CD4-positive, alpha-beta memory T cell (primary cell): ENCODE data around the gene DOCK4. TPM values are rescaled to one million over a fixed set of nuclear protein-coding genes. Genes with fewer than 3 reads are reported as not detected.
A peak's percentile ranks its signal among the peaks of the same experiment; 100 is the strongest.

Source experiments
- CTCF ChIA-PET: fragments of 350-600 bp; sonication (Branson Sonifier 250); formaldehyde crosslinking; loops from one replicate; lab custom pipeline; 2021; ENCODE audit warnings: inconsistent platforms; ENCODE audit not compliant: partially characterized antibody; lab: Charles Lee
- POLR2A ChIA-PET: fragments of 350-600 bp; sonication (Branson Sonifier 250); formaldehyde crosslinking; loops from one replicate; lab custom pipeline; 2021; ENCODE audit not compliant: partially characterized antibody; lab: Charles Lee
- DNase-seq, 5 donors: peaks; one replicate each; pipeline versions ENCODE4 v3.0.0 to v3.0.0-alpha.2; 2020 to 2022; ENCODE audit warnings: mixed read lengths in 1 of 5
- H3K27ac ChIP-seq: one replicate; pipeline ENCODE4 v1.7.0; 2013; ENCODE audit warnings: low read depth, low read length
- H3K27me3 ChIP-seq: 2 replicates; pipeline ENCODE4 v1.7.0; 2013; ENCODE audit warnings: mild to moderate bottlenecking, low read length, moderate library complexity; ENCODE audit not compliant: insufficient read depth
- H3K36me3 ChIP-seq: 2 replicates; pipeline ENCODE4 v1.7.0; 2013; ENCODE audit warnings: mild to moderate bottlenecking, low read length, moderate library complexity; ENCODE audit not compliant: insufficient read depth
- H3K4me1 ChIP-seq: 2 replicates; pipeline ENCODE4 v1.7.0; 2013; ENCODE audit warnings: mild to moderate bottlenecking, low read length, moderate library complexity; ENCODE audit not compliant: insufficient read depth
- H3K4me3 ChIP-seq, 2 donors: one replicate each; pipeline ENCODE4 v1.7.0; 2013; ENCODE audit warnings: low read length in 2 of 2, mild to moderate bottlenecking in 1 of 2
- H3K9me3 ChIP-seq, 2 donors: one replicate each; pipeline ENCODE4 v1.7.0; 2013; ENCODE audit warnings: low read length in 2 of 2, control low read depth in 1 of 2; ENCODE audit not compliant: control insufficient read depth in 1 of 2
- H3K27ac Mint-ChIP-seq, 7 donors: one replicate each; pipeline ENCODE4 v1.8.0; 2020 to 2021; ENCODE audit warnings: mixed read lengths in 7 of 7, mild to moderate bottlenecking in 6 of 7, inconsistent platforms in 3 of 7, moderate library complexity in 3 of 7
- H3K27me3 Mint-ChIP-seq, 2 donors: one replicate each; pipeline ENCODE4 v1.8.0; 2020 to 2021; ENCODE audit warnings: mixed read lengths in 2 of 2
- H3K36me3 Mint-ChIP-seq, 2 donors: one replicate each; pipeline ENCODE4 v1.8.0; 2020 to 2021; ENCODE audit warnings: mixed read lengths in 2 of 2, inconsistent platforms in 1 of 2, mild to moderate bottlenecking in 1 of 2
- H3K4me1 Mint-ChIP-seq, 4 donors: one replicate each; pipeline ENCODE4 v1.8.0; 2020 to 2021; ENCODE audit warnings: mixed read lengths in 4 of 4, mild to moderate bottlenecking in 1 of 4
- H3K4me3 Mint-ChIP-seq, 8 donors: one replicate each; pipeline ENCODE4 v1.8.0; 2020 to 2021; ENCODE audit warnings: mixed read lengths in 8 of 8, mild to moderate bottlenecking in 7 of 8, moderate library complexity in 6 of 8, inconsistent platforms in 3 of 8
- H3K9me3 Mint-ChIP-seq, 8 donors: one replicate each; pipeline ENCODE4 v1.8.0; 2020 to 2021; ENCODE audit warnings: mixed read lengths in 8 of 8, mild to moderate bottlenecking in 5 of 8, inconsistent platforms in 3 of 8, moderate library complexity in 1 of 8
- intact Hi-C: fragments of 100-400 bp; cut with micrococcal nuclease; formaldehyde crosslinking; loops from one replicate; pipeline ENCODE4 v1.15.1; 2023
- polyA plus RNA-seq, 2 donors: library from polyadenylated mRNA; unstranded; fragments of 300-500 nt; fragmentation: Illumina TruSeq; gene quantifications; one replicate each; pipeline ENCODE4 v1.2.3, GENCODE V29; 2021
- total RNA-seq, 2 experiments: library from RNA; stranded (reverse); gene quantifications; one replicate each; pipeline ENCODE4 v1.2.3, GENCODE V29; 2021

The DOCK4 gene
- total and polyA plus RNA-seq, 4 experiments from 2014 or later = 0.47 to 1.5 (median 1.2) TPM; not detected in 1

GRCh38 chr7:111771638-111772037, 434.6 kb downstream of the DOCK4 start:
- Histone ChIP-seq H3K9me3 (no peaks in the 10 kb centered on the region), H3K27ac (no peak overlapping the region), H3K27me3 (no peaks in the 10 kb centered on the region), H3K4me3 (no peak overlapping the region), H3K36me3 (no peaks in the 10 kb centered on the region), H3K4me1 (no peaks in the 10 kb centered on the region)
- POLR2A ChIA-PET = no interaction called here
- DNase-seq = no peak
- Mint-ChIP-seq H3K27me3 (peaks cover 5 to 15% of the 10 kb centered on the region in 2 donors), H3K27ac (no peak overlapping the region), H3K4me3 (peak overlapping the region in 1 of 8 donors; percentile 5), H3K36me3 (no peaks in the 10 kb centered on the region), H3K9me3 (peaks cover 0 to 12% (median 5%) of the 10 kb centered on the region in 8 donors), H3K4me1 (no peaks in the 10 kb centered on the region)
- CTCF ChIA-PET = no interaction called here
- intact Hi-C loops = no loop called here

- intact Hi-C loops = no loop called here
- Histone ChIP-seq H3K27me3 (no peaks in the 10 kb centered on the region), H3K36me3 (no peaks in the 10 kb centered on the region), H3K4me1 (no peaks in the 10 kb centered on the region), H3K27ac (no peak overlapping the region), H3K9me3 (no peaks in the 10 kb centered on the region), H3K4me3 (no peak overlapping the region)
- H3K27me3 Mint-ChIP-seq = peaks cover 5 to 15% of the 10 kb centered on the region in 2 donors
- H3K9me3 Mint-ChIP-seq = peaks cover 0 to 4% (median 0%) of the 10 kb centered on the region in 8 donors
- POLR2A ChIA-PET = no interaction called here
- no peaks in the 10 kb centered on the region for H3K36me3 Mint-ChIP-seq
- H3K4me3 Mint-ChIP-seq = no peak overlapping the region
- no peaks in the 10 kb centered on the region for H3K4me1 Mint-ChIP-seq
- H3K27ac Mint-ChIP-seq = no peak overlapping the region
- no peak for DNase-seq
- CTCF ChIA-PET = no interaction called here
These were observed 436.1 kb downstream of the DOCK4 start for GRCh38 chr7:111770116-111770515.

- Mint-ChIP-seq H3K4me3 (no peak overlapping the region), H3K36me3 (no peaks in the 10 kb centered on the region)
- H3K27me3 ChIP-seq = no peaks in the 10 kb centered on the region
These were observed 440.2 kb downstream of the DOCK4 start for GRCh38 chr7:111765751-111766643.

DNA sequence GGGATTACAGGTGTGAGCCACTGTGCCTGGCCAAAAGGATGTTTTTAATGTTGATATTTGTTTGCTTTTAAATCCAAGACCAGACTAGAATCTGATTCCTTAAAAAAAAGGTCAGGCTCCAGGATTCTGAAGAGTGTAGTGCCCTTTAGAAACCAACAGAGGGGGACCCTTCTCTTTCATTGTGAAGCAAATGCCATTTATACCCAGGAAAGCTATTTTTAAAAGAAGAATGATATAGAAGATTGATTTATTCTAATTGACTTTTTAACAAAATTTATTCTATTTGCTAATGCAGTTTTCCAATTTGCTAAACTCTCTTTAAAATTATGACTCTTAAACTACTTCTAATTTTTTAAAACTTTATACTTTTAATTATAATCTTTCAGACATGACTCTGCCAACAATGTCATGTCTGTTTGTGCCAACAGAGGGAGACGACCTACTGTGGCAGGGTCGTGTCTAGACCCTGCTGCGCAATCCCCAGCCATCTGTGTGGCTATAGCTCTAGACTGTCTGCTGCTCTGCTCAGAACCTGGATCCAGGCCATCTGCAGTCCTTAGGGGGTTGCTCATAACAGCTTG, 442.9 kb downstream of the DOCK4 start:
- H3K4me1 ChIP-seq = no peaks in the 10 kb centered on the region
- no peaks in the 10 kb centered on the region for H3K9me3 ChIP-seq
- no peaks in the 10 kb centered on the region for H3K36me3 ChIP-seq
- no peak overlapping the region for H3K4me3 ChIP-seq
- Mint-ChIP-seq H3K27ac (no peak overlapping the region), H3K27me3 (no peaks in the 10 kb centered on the region), H3K36me3 (no peaks in the 10 kb centered on the region), H3K4me1 (no peaks in the 10 kb centered on the region), H3K9me3 (no peaks in the 10 kb centered on the region), H3K4me3 (no peak overlapping the region)
- no peak for DNase-seq
- H3K27me3 ChIP-seq = no peaks in the 10 kb centered on the region
- intact Hi-C loops = no loop called here
- ChIA-PET POLR2A (no interaction called here), CTCF (interaction anchor here (0.8 kb wide), 1 partner anchor 11 kb away, joined by 3 read pairs; no protein-coding TSS in a partner anchor)
- H3K27ac ChIP-seq = no peak overlapping the region

More at GRCh38 chr7:111765751-111766643, 440.2 kb downstream of the DOCK4 start:
- H3K27ac Mint-ChIP-seq = no peak overlapping the region
- no peak overlapping the region for H3K27ac ChIP-seq
- no peaks in the 10 kb centered on the region for H3K4me1 Mint-ChIP-seq
- ChIA-PET CTCF (no interaction called here), POLR2A (no interaction called here)
- DNase-seq = no peak
- peaks cover 0 to 7% of the 10 kb centered on the region in 2 donors for H3K27me3 Mint-ChIP-seq
- H3K4me3 ChIP-seq = no peak overlapping the region
- no peaks in the 10 kb centered on the region for H3K4me1 ChIP-seq
- intact Hi-C loops = no loop called here
- no peaks in the 10 kb centered on the region for H3K36me3 ChIP-seq
- no peaks in the 10 kb centered on the region for H3K9me3 Mint-ChIP-seq
- no peaks in the 10 kb centered on the region for H3K9me3 ChIP-seq

DNA sequence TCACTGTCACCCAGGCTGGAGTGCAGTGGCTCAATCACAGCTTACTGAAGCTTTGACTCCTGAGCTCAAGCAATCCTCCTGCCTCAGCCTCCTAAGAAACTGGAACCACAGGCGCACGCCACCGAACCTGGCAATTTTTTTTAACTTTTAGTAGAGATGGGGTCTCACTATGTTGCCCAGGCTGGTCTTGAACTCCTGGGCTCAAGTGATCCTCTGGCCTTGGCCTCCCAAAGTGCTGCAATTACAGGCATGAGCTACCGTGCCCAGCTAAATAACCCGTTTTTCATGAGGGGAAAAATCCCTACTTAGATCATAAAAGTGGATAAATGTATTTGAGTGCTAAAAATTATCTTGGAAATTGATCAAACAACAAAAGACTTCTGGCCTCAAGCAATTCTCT, 443.4 kb downstream of the DOCK4 start:
- Histone ChIP-seq H3K36me3 (no peaks in the 10 kb centered on the region), H3K4me1 (no peaks in the 10 kb centered on the region), H3K27me3 (no peaks in the 10 kb centered on the region), H3K27ac (no peak overlapping the region), H3K9me3 (no peaks in the 10 kb centered on the region), H3K4me3 (no peak overlapping the region)
- Mint-ChIP-seq H3K36me3 (no peaks in the 10 kb centered on the region), H3K27ac (no peak overlapping the region), H3K4me1 (no peaks in the 10 kb centered on the region), H3K9me3 (no peaks in the 10 kb centered on the region), H3K27me3 (peaks cover 0 to 1% of the 10 kb centered on the region in 2 donors), H3K4me3 (no peak overlapping the region)
- CTCF ChIA-PET = interaction anchor here (0.8 kb wide), 1 partner anchor 10 kb away, joined by 3 read pairs; no protein-coding TSS in a partner anchor
- intact Hi-C loops = no loop called here
- DNase-seq = no peak
- POLR2A ChIA-PET = no interaction called here

DNA sequence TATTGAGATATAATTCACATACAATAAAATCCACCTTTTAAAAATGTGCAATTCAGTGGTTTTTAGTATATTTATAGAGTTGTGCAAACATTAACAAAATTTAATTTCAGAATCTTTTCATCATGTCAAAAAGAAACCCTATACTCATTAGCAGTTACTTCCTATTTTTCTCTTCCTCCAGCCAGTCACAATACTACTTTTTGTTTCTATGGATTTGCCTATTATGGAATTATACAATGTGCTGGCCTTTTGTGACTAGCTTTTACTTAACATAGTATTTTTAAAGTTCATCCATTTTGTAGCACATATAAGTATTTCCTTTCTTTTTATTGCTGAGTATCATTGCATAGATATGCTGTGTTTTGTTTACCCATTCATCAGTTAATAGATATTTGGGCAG, 444.0 kb downstream of the DOCK4 start:
- Mint-ChIP-seq H3K9me3 (no peaks in the 10 kb centered on the region), H3K36me3 (no peaks in the 10 kb centered on the region), H3K4me1 (no peaks in the 10 kb centered on the region), H3K4me3 (no peak overlapping the region), H3K27me3 (peaks cover 0 to 2% of the 10 kb centered on the region in 2 donors), H3K27ac (no peak overlapping the region)
- DNase-seq = no peak
- Histone ChIP-seq H3K4me1 (no peaks in the 10 kb centered on the region), H3K36me3 (no peaks in the 10 kb centered on the region), H3K27ac (no peak overlapping the region), H3K9me3 (no peaks in the 10 kb centered on the region), H3K27me3 (no peaks in the 10 kb centered on the region), H3K4me3 (no peak overlapping the region)
- CTCF ChIA-PET = interaction anchor here (0.8 kb wide), 1 partner anchor 10 kb away, joined by 3 read pairs; no protein-coding TSS in a partner anchor
- POLR2A ChIA-PET = no interaction called here
- intact Hi-C loops = no loop called here

GRCh38 chr7:111760043-111760442, 446.2 kb downstream of the DOCK4 start:
- Histone ChIP-seq H3K27ac (no peak overlapping the region), H3K4me1 (no peaks in the 10 kb centered on the region), H3K9me3 (no peaks in the 10 kb centered on the region), H3K27me3 (no peaks in the 10 kb centered on the region), H3K4me3 (no peak overlapping the region), H3K36me3 (no peaks in the 10 kb centered on the region)
- Mint-ChIP-seq H3K4me1 (no peaks in the 10 kb centered on the region), H3K27ac (no peak overlapping the region), H3K36me3 (no peaks in the 10 kb centered on the region), H3K9me3 (no peaks in the 10 kb centered on the region), H3K27me3 (peaks cover 3 to 4% of the 10 kb centered on the region in 2 donors), H3K4me3 (no peak overlapping the region)
- ChIA-PET POLR2A (no interaction called here), CTCF (interaction anchor here (1.2 kb wide), 1 partner anchor 18 kb away, joined by 3 read pairs; no protein-coding TSS in a partner anchor)
- DNase-seq = no peak
- intact Hi-C loops = no loop called here
